Esophagus squamous epithelium (tissue), 4 donors: ENCODE data around the gene PCLO.

Experiments used
- CTCF ChIP-seq, 6 experiments: fragments of 450-650 bp in 4 of 6; fragments of 200-600 bp in 2 of 6; sonication (generic) in 2 of 6; IDR thresholded peaks; one replicate each; pipeline ENCODE4 v1.5.1; 2016 to 2019; ENCODE audit warnings: antibody characterized with exemption in 6 of 6, mild to moderate bottlenecking in 4 of 6, moderate library complexity in 4 of 6
- POLR2A ChIP-seq, 4 donors: fragments of 450-650 bp; IDR thresholded peaks; one replicate each; pipeline ENCODE4 v1.6.1; 2017; ENCODE audit warnings: antibody characterized with exemption in 4 of 4, mild to moderate bottlenecking in 4 of 4, moderate library complexity in 3 of 4

GRCh38 chr7:82803411-82803810 lies 359.3 kb downstream of the PCLO start:
- TF ChIP-seq CTCF (IDR thresholded peaks at IDR 0.05) (no peak), POLR2A (IDR thresholded peaks at IDR 0.05) (no peak)
